Thymus (tissue), 11 donors: ENCODE measurements around the gene B3GALNT1. TPM values are rescaled to one million over a fixed set of nuclear protein-coding genes. Genes with fewer than 3 reads are reported as not detected.

ENCODE experiments used
- DNase-seq, 9 donors: peaks; one replicate each; pipeline ENCODE4 v3.0.0-alpha.2; 2013; ENCODE audit warnings: low spot score in 9 of 9, low read depth in 6 of 9, missing footprints in 1 of 9
- H3K27ac ChIP-seq, 2 donors: one replicate each; pipeline ENCODE4 v1.5.1; 2013; ENCODE audit warnings: control low read depth in 1 of 2, low read depth in 1 of 2, low read length in 1 of 2, mild to moderate bottlenecking in 1 of 2, moderate library complexity in 1 of 2
- H3K27me3 ChIP-seq, 2 donors: one replicate each; pipeline ENCODE4 v1.5.1; 2013; ENCODE audit warnings: low read length in 1 of 2; ENCODE audit not compliant: control insufficient read depth in 2 of 2, insufficient read depth in 1 of 2
- H3K36me3 ChIP-seq, 2 donors: one replicate each; pipeline ENCODE4 v1.5.1; 2013; ENCODE audit warnings: low read length in 1 of 2, mild to moderate bottlenecking in 1 of 2, moderate library complexity in 1 of 2; ENCODE audit not compliant: control insufficient read depth in 2 of 2, insufficient read depth in 2 of 2
- H3K4me1 ChIP-seq, 2 donors: one replicate each; pipeline ENCODE4 v1.5.1; 2013; ENCODE audit warnings: low read length in 2 of 2; ENCODE audit not compliant: control insufficient read depth in 2 of 2, insufficient read depth in 2 of 2
- H3K4me3 ChIP-seq, 2 donors: one replicate each; pipeline ENCODE4 v1.5.1; 2013; ENCODE audit warnings: low read length in 2 of 2, control low read depth in 1 of 2, mild to moderate bottlenecking in 1 of 2
- H3K9me3 ChIP-seq, 2 donors: one replicate each; pipeline ENCODE4 v1.5.1; 2013; ENCODE audit warnings: low read length in 1 of 2, mild to moderate bottlenecking in 1 of 2; ENCODE audit not compliant: control insufficient read depth in 2 of 2, insufficient read depth in 1 of 2
- WGBS: extraction: QIAGEN DNeasy Blood & Tissue Kit; methylation state at CpG from one replicate; pipeline ENCODE4 v1.1.7; 2013; 5-methylcytosine and 5-hydroxymethylcytosine counted together
- polyA plus RNA-seq: library from polyadenylated mRNA; stranded (reverse); fragments of 200-250 nt; gene quantifications from one replicate; pipeline ENCODE4 v1.2.3, GENCODE V29; 2013
- total RNA-seq: library from RNA; stranded (reverse); fragments of 120-200 nt; gene quantifications from one replicate; pipeline ENCODE4 v1.2.4, GENCODE V29; 2013
- donor health status: healthy.

B3GALNT1 gene
- total and polyA plus RNA-seq, 2 donors: 4.6 TPM

GRCh38 chr3:161070252-161070930 lies 34.8 kb downstream of the B3GALNT1 start:
- WGBS: 90% methylated on average over 9 of the region's 9 CpGs
- no peaks in the 10 kb centered on the region for H3K27me3 ChIP-seq
- no peak overlapping the region for H3K4me3 ChIP-seq
- no peaks in the 10 kb centered on the region for H3K4me1 ChIP-seq
- no peaks in the 10 kb centered on the region for H3K9me3 ChIP-seq
- no peak overlapping the region for H3K27ac ChIP-seq
- peaks cover 0 to 3% of the 10 kb centered on the region in 2 donors for H3K36me3 ChIP-seq
- DNase-seq: no peak

DNA sequence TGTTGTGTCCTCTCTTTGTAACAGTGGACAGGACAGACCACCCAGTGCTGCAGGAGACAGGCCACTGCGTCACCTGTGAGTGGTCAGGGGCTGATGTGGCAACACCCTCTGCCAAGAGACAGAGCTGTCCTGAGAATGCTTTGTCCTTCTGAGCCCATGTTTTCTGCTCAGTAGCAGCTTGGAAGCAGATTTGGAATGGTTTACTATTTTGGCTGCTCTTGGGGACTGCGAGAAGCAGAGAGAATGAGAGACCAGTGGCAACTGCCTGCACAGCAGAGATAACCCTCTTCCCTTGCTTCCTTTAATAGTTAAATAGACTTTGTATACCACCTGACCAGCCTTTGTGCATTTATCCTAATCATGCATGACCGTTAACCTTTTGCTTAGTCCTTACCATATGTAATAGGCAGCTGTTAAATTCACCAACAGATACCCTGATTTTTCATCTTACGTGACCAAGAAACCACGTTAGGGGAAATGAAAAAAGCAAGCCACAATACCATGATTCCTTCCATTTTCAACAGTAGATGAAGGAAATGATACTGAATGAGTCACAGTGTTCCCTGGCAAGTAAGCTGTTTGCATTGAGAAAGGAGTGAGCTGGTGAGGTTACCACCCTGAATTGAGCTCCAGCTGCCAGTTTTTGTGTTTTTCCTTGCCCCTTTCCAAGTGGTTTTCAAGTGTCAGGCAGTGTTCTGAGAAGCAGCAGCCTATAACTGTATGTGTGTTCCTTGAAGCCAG lies 35.5 kb downstream of the B3GALNT1 start:
- WGBS: 51% methylated on average over 5 of the region's 5 CpGs
- Histone ChIP-seq H3K27ac (no peak overlapping the region), H3K27me3 (no peaks in the 10 kb centered on the region), H3K36me3 (peaks cover 0 to 3% of the 10 kb centered on the region in 2 donors), H3K4me3 (no peak overlapping the region), H3K4me1 (no peaks in the 10 kb centered on the region), H3K9me3 (no peaks in the 10 kb centered on the region)
- DNase-seq: peak in 2 of 9 donors; percentile 4 to 19

DNA sequence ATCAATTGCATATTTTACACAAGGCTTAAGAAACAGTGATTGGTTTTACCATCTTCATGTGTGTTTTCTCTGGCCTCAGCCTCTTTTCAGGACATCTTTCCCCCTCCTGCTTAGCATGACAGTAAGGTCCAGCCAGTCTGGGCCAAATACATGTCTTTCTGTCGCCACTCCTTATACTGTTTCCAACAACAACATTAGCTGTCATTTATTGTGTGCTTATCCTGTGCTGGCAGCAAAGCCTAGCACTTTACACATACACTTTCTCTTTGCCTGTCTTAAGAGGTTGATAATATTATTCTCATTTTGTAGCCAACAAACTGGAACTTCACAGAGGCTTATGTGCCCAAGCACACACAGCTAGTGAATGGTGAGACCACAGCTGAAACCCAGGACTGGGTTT lies 37.8 kb downstream of the B3GALNT1 start:
- no peak for DNase-seq
- Histone ChIP-seq H3K27me3 (no peaks in the 10 kb centered on the region), H3K4me1 (no peaks in the 10 kb centered on the region), H3K36me3 (peaks cover 0 to 3% of the 10 kb centered on the region in 2 donors), H3K9me3 (no peaks in the 10 kb centered on the region), H3K27ac (no peak overlapping the region), H3K4me3 (no peak overlapping the region)
- WGBS: 88% methylated on average over 1 of the region's 1 CpG

DNA sequence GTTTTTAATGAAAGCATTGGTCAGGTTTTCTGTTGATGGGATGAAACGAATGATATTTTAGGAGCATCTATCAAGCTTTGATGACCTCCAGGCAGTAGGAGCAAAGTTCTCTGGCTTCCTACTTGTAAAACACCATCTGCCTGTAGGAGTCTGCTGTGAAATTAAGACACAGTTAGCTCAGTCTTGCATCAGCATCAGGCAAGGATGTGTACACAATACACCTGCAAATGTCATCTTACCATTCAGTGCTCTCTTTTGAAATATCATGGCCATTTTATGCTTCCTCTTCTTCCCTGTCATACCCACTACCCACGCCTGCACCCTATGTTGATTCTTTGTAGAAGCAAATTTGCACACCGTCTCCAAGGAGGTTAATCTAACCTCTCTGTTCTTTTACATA lies 38.2 kb downstream of the B3GALNT1 start:
- DNase-seq: no peak
- no peaks in the 10 kb centered on the region for H3K4me1 ChIP-seq
- H3K27ac ChIP-seq: no peak overlapping the region
- H3K4me3 ChIP-seq: no peak overlapping the region
- 95% methylated on average over 3 of the region's 3 CpGs for WGBS
- H3K9me3 ChIP-seq: no peaks in the 10 kb centered on the region
- no peaks in the 10 kb centered on the region for H3K27me3 ChIP-seq
- H3K36me3 ChIP-seq: peaks cover 0 to 3% of the 10 kb centered on the region in 2 donors

- Histone ChIP-seq H3K27ac (no peak overlapping the region), H3K9me3 (no peaks in the 10 kb centered on the region), H3K4me1 (no peaks in the 10 kb centered on the region), H3K4me3 (no peak overlapping the region), H3K27me3 (no peaks in the 10 kb centered on the region), H3K36me3 (peaks cover 0 to 3% of the 10 kb centered on the region in 2 donors)
- DNase-seq: no peak
- 95% methylated on average over 5 of the region's 5 CpGs for WGBS
Observed at GRCh38 chr3:161064413-161064812, 40.7 kb downstream of the B3GALNT1 start.

DNA sequence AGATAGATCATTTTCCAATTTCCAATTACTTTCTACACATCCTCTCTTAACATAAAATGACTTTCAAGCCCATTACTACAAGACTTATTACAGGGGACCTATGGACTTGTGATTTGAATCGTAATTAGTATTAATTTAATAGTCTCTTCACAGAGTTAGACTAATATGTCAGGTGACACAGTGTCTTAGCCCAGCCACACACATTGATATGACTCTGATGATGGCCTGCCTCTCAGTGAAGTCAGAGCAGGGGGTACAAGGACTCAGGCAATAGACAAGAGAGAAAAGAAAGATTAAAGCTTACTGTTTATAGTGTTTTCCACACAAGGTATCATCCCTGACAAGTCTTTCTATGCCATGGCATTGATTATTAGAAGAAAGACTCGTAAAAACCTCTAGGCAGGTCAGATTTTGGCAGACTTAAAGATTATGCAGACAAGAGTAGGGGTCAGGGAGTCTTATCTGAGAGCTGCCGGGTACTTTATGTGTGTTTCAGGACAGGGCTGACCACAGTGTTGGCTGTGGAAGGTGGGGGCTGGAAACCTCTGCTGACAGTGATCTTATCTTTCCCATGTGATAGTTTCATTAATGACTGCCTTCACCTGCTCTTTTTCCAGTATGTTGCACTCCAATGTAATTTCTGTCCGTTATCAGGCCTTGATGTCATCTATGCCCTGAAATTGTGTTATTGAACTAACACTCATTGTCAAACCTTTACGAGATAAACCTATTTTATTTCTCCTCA lies 50.1 kb downstream of the B3GALNT1 start:
- no peaks in the 10 kb centered on the region for H3K4me1 ChIP-seq
- H3K36me3 ChIP-seq: no peaks in the 10 kb centered on the region
- DNase-seq: no peak
- no peak overlapping the region for H3K27ac ChIP-seq
- H3K27me3 ChIP-seq: no peaks in the 10 kb centered on the region
- H3K4me3 ChIP-seq: no peak overlapping the region
- no peaks in the 10 kb centered on the region for H3K9me3 ChIP-seq
- WGBS: 89% methylated on average over 5 of the region's 5 CpGs

DNA sequence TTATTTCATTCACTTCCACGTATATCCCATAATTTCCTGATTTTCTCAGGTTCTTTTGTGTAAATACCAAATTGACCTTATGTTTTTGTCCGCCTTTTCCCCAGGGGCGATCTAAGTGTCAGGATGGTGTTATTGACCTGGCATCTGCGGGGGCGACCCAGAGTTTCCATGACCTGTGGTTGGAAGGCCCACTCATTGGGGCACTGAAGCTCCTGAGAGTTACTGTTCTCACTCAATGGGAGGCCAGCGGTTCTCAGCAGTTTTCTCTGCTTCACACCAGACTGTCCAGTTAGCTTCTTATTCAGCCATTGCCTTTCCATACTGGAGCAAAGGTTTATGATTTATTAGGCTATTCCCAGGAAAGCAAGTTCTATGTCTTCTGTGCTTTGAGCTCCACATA lies 53.3 kb downstream of the B3GALNT1 start:
- H3K4me1 ChIP-seq: no peaks in the 10 kb centered on the region
- WGBS: 95% methylated on average over 6 of the region's 6 CpGs
- no peaks in the 10 kb centered on the region for H3K27me3 ChIP-seq
- H3K27ac ChIP-seq: no peak overlapping the region
- no peak for DNase-seq
- H3K36me3 ChIP-seq: no peaks in the 10 kb centered on the region
- no peaks in the 10 kb centered on the region for H3K9me3 ChIP-seq
- no peak overlapping the region for H3K4me3 ChIP-seq

GRCh38 chr3:161050935-161051334 lies 54.2 kb downstream of the B3GALNT1 start:
- H3K36me3 ChIP-seq: no peaks in the 10 kb centered on the region
- H3K27me3 ChIP-seq: no peaks in the 10 kb centered on the region
- H3K4me1 ChIP-seq: no peaks in the 10 kb centered on the region
- 79% methylated on average over 3 of the region's 3 CpGs for WGBS
- H3K9me3 ChIP-seq: no peaks in the 10 kb centered on the region
- no peak overlapping the region for H3K4me3 ChIP-seq
- DNase-seq: no peak
- H3K27ac ChIP-seq: no peak overlapping the region

- Histone ChIP-seq H3K4me1 (no peaks in the 10 kb centered on the region), H3K27ac (no peak overlapping the region), H3K36me3 (no peaks in the 10 kb centered on the region), H3K27me3 (no peaks in the 10 kb centered on the region), H3K9me3 (no peaks in the 10 kb centered on the region), H3K4me3 (no peak overlapping the region)
- no peak for DNase-seq
- 95% methylated on average over 4 of the region's 4 CpGs for WGBS
Observed at GRCh38 chr3:161049683-161050248, 55.4 kb downstream of the B3GALNT1 start.
